NCI-H146 treated with DMSO at 0.1 percent for 48 hours (cell line): ENCODE data around the gene SEC22A.

ENCODE experiments used
- DNase-seq: peaks from one replicate; lab custom pipeline; 2025; ENCODE audit not compliant: unreplicated experiment; lab: John Stamatoyannopoulos, UW

SEC22A gene

DNA sequence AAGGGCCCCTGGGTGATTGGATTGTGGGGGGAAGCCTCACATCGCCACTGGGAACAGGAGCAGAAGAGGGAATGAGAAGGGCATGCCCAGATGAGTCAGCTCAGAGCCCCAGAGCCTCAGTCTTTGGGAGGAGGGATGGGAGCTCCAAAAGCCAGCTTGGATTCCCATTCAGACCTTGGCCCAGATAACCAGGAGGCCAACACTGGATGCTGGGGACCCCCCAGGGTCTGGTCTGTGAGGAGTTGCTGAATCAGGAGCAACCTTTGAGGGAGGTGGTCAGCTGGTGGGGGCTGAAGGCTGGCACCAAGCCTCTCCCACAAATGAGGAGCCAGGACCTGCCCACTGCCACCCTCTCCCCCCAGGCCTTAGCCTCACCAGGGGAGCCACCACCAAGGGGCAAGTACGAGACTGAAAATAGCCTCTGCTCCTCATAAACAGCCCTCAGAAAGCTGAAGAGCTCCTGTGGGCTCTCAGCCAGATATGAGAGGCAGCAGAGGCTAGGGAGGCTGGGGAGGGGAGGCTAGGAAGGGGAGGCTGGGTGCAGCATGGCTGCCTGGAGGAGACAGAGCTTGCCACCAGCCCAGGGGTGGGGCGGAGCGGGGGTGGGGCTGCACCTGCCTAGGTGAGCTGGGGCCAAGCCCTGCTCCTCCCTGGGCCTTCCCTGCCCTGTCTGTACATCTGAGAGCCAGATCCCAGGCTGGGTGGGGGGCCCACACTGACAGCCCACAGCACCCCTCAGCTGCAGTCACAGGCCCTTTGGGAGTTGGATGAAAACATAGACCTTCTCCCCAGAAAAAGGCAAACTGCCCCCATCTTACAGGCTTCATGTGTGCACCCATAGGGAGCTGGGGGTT, 99.8 kb downstream of the SEC22A start:
- no peak for DNase-seq

DNA sequence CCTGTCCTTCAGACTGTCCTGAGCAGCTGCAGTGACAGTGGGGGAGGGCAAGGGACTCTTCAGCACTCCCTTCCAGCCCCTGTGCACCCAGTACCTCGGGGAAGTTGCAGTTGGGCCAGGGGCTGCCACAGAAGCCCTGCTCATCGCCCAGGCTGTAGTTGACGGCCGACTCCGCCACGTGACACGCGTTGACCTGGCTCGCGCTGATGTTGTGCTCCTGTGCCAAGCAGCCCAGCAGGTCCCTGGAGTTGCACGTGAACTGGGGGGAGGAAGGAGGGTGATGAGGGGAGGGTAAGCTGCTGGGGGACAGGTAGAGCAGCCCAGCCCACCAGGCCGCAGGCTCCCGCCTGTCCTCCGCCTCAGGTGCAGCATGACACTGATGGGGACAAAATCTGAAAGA, 101.2 kb downstream of the SEC22A start:
- DNase-seq, result no peak

DNA sequence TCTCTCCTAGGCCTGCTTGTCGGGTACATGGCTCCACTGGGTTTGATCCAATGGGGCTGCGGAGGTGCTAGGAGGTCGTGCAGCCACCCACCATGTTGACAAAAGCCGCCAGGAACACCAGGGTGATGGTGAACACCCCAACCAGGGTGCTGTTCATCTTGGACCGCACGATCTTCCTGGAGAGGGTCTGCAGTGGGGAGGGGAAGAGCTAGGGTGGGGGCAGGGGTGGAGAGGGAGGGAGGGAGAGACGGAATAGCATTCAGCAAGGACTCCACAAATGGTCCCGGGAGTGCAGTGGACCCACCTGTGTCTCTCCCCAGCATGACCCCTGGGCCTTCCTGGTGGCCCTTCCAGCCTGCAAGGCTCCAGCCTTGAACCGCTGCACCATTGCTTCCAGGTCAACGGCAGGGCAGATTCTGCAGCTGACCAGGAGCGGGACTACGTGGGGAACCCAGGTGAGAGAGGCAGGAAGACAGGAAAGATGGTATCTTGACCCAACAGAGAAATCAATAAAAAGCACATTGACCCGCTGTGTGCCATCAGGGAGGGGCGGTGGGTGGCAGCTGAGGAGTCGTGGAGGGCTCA, 102.3 kb downstream of the SEC22A start:
- no peak for DNase-seq

DNA sequence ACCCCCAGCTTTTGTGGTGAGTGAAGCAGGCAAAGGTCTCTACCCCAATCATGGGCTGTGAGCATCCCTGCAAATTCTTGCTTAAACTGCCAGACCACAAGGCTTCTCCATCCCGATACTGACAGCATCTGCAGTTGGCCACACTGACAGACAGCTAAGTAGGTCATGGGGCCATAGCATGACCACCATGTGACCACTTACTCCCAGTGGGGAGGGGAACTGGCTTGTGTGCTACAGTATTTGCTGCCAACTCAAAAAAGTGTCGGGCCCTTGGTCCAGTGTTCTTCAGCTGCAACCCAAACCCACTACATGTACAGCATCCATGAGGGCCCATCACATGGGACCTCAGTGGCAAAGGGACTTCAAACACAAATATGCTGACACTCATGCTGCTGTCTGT, 103.4 kb downstream of the SEC22A start:
- no peak for DNase-seq

DNA sequence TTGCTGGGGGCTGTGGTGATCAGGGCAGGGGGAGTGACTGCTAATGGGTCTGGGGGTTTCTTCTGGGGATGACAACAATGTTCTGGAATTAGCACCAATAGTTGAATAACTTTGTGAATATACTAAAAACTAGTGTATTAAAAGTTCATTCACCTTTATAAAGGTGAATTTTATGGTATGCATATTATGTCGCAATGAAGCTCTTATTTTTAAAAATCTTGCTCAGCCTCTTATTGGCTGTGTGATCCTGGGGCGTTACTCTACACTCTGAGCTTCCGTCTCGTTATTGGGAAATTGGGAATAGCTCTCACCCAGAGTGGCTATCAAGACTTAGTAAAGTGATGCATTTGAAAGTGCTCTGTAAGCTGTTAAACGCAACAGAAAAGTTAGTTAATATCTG, 105.3 kb downstream of the SEC22A start:
- DNase-seq, result no peak

DNA sequence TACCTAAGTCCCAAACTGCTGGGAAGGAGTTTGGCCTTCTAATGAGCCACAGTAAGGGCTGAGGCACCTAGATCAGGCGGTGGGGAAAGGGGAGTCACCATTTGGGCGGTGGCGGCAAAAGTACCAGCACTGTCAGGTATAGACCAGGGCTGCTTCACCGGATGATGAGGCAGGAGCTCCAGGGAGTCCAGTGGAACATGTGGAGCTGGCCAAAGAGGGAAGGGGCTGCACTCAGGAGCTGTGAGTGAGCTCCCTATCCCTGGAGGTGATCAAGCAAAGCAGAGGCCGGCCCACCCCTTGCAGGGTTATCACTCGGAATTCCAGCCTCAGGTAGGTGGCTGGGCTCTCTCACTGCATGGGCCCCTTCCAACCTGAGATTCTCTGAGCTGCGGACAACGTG, 108.4 kb downstream of the SEC22A start:
- no peak for DNase-seq

DNA sequence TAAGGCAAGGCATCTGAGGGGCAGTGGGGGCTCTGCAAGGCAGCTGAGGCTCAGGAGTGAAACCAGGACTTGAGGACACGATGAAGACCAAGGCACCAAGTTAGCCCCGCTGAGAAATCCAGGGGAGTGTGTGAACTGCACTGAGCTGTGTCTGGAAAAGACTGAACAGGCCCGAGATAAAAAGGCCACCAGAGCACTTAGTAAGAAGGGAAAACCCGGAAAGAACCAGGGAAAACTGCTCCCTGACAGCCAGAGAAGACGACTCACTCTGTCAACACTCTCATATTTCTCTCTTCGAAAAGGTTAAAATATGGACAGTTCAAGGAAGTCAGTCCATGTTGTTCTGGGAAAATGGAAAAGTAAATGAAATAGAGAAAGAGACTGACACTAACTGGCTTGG, 109.0 kb downstream of the SEC22A start:
- no peak for DNase-seq

DNA sequence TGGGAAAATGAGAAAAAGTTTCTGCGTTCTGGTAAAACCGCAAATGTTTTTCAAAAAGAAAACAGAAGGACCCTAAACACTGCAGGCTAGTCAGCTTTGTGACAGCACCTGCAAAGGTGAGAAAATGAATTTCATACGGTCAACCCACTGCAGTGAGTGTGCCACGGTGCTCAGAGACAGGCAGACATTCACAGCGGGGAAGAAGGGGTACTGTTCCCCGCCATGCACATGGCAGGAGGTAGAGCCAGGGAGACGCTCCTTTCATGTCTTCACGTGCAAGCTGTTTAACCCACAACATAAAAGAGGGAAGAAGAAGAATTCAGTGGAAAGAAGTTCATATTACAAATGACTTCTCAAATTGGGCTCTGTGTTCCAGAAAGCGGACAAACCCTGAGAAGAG, 109.5 kb downstream of the SEC22A start:
- DNase-seq, result no peak

DNA sequence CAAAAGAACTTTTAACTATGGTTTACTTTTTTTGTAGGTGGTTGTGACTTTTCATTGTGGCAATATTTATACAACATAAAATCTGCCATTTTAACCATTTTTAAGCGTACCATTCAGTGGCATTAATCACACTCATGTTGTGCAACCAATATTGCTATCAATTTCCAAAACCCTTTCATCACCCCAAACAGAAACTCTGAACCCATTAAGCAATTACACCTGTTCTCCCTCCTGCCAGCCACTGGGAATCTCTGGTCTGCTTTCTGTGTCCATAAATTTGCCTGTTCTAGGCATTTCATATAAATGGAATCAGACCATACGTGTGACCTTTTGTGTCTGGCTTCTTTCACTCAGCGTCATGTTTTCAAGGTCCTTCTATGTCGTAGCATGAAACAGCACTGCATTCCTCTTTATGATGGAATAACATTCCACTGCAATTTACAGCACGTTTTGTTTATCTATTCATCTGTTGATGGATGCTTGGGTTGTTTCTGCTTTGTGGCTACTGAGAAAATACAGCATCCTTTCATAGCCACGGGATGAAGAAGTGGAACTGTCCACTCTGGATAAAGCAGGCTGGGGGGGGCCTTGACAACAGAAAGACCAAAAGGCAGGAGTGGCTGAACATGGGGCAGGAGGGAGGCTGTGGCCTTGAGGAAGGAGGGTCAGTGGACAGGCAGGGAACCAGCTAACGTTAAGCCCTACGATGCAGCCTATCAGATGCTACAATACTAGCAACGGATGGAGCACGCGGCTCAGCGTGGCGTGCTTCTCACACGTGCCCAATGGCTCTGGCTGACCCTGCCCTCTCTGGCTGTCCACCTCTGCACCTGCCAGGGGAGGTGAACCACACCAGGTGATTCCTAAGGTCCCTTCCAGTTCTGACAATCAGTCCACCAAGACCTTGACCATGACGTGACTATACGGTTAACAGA, 110.9 kb downstream of the SEC22A start:
- DNase-seq, result peak; percentile 15

DNA sequence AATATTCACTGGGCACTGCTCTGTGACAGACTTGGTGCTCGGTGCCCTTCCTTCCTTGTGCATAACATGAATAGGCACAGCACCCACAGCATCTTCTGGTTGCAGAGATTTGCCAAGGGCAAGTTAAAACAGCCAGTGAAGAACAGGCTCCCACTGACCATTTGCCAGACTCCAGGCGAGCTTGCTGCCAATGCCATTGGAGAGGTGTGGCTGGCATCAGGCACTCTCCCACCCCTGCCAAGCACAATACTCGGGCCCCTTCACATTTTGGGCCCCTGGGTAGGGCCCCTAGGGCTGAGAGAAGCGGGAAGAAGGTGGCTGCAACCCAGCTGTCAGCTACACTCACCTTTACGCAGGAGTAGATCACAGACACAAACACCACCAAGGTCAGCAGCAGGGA, 112.1 kb downstream of the SEC22A start:
- no peak for DNase-seq

DNA sequence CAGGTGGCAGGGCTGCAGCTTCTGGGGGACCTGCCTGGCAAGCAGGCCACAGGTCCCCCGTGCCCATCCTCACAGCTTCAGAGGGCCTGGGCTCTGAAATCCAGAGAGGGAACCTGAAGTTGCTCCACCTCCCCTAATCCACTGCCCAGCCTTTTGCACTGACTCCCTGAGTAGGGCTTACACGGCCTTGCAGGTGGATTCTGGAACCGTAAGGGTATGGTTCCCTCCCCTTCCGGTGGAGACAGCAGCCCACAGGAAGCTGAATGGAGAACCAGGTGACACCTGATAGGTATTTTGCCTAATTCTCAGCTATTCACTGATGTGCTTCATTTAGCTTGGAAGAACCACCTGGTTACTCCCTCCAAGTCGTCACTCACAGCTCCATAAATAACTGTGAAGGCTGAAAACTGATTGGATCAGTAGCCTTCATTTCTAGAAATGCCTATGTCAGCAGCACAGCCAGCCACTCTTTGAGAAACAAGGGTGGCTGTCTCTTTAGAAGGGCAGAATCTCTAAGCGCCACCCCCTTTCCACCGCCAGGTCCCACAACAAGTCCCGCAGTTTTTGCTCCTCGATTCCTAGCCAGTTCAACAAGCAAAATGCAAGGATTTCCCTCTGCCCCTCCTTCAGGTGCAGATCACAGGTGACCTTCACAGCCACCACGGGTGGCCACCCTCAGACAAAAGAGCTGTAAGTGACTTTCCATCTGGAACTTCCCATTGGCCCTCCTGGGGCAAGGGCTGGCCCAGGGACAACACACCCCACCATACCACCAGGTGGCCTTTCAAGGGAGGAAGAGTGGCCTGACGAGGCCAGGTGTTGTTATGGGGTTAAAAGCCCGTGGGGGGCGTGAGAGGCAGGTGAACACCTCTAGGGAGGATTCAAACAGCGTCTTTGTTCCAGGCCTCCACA, 112.9 kb downstream of the SEC22A start:
- peak; percentile 100 for DNase-seq

DNA sequence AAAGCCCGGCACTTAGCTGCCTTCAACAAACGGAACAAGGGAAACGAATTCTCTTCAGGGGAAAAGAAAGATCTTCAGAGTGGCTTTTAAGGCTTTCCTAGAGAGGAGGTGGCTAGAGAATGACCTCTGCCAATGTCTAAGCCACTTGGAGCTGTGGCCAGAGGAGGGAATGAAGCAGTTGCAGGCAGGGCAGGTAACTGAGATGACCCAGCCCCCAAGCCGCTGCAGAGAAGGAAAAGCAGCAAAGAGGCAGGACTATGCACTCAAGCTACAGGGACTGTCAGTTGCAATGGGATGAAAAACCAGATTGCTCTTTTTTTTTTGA, 113.5 kb downstream of the SEC22A start:
- DNase-seq, result no peak

DNA sequence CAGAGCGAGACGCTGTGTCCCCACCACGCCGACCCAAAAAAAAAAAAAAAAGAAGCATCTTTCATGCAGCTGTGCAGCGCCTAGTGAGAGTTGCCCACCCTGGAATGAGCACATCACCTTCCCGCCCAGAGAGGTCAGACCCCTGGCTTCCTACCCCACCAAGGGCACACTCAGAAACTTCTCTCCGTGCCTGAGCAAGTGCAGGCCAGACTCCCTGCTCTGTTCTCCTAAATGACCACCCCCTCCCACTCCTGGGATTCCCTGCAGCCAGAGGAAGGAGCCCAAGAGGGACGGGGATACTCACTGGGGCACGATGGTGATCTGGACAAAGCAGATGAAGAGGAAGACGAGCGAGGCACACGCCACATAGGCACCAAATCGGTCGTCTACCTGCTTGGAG, 116.0 kb downstream of the SEC22A start:
- DNase-seq, result no peak

DNA sequence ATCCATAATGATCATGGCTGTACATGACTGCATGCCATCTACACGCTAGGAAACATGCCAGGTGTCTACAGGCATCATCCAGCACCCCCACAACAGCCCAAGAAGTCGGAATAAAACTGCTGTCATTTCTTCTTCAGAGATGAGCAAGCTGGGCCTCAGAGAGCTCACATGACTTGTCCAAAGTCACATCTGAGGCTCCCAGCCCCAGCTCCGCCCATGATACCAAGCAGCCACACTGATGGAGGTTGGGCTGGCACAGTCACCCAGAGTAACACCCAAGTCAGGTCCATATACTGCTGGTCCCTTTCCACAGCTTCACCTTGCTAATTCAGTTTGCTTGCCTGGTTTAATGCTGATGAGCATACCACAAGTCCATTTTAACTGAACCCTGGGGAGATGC, 116.6 kb downstream of the SEC22A start:
- no peak for DNase-seq

DNA sequence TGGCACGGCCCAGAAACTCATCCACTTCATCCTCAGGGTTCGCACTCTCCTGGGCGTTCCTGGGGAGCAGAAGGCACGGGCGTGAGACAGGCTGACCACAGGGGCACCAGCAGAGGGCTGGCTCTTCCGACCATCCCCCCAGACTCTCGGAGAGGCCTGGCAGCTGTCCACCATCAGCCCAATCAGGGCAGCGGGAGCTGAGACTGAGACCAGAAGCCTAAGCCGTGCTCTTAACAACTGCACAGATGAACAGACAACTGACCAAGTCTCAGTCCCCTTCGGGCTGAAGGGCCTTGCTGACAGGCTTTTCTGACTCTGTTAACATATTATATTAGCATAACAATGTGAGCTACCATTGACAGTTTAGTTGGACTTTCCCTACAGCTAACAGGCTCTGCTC, 118.0 kb downstream of the SEC22A start:
- DNase-seq, result no peak

DNA sequence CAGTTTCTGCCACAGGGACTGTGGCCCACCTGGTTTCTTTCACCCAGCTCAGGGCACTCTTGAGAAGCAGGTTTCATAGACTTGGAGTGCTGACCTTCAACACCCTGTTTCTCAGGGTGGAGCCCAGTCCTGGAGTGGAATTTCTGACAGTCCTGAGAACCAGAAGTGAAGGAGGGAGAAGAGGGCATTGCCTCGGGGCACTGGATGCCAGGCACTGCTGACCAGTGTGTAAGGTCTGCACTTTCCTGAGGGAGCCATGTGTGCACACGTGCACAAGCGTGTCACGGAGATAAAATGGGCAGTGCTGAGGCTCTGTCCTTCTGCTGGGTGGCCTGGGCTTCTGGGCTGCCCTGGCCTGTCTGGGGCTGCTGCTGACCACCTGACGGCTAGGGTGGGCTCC, 118.5 kb downstream of the SEC22A start:
- DNase-seq, result no peak

DNA sequence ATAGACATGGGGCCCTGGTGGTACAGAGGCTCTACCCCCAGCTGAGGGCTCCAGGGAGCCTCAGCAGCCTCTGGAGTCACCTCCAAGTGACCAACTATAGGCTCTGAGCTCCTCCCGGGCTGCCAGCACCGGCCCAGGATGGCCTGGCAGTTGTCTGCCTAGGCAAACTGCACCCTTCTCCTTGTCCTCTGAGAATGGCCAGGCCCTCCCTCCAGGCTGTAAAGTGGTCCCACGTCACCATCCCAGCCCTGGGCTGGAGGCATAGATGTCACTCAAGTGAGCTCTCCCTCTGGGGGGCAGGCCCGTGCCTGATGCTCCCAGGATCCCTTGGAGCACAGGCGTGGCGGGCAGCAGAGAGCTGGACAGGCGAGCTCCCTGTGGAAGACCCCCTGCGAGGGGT, 120.1 kb downstream of the SEC22A start:
- no peak for DNase-seq

DNA sequence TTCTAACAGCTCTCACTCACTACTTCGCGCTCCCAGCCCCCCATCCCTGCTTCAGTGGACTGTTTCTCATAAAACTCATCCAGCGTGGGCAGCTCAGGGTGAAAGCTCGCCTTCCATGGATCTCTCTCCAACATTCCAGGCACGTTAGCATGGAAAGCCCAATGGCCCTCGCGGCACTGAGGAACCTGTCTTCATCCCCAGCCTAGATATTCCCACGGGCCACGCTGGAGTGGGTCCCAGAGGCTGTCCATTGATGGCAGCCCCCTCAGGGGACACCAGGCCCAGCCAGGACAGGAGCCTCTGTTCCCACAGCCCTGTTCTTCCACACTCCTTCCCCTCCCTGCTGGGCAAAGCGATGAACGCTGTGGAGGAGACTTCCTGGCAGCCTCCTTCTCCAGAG, 121.1 kb downstream of the SEC22A start:
- DNase-seq, result no peak
